ENCODE results near the gene HNRNPL.
A peak's percentile ranks its signal among the peaks of the same experiment; 100 is the strongest.
"Not testable (repeated sequence)": the region's sequence is repeated elsewhere in the genome, so short reads cannot be mapped to it uniquely, and the experiment has no call there.

Gene HNRNPL

GRCh38 chr19:38833092-38833425 lies 16.7 kb downstream of the HNRNPL start:
- TF ChIP-seq CTCF (IDR thresholded peaks at IDR 0.05; ENCODE audit: low read depth, low read length, missing control alignments), result no peak
- H3K4me3 ChIP-seq (ENCODE audit: low read depth, low read length), result no peak overlapping the region
- no peak for DNase-seq (ENCODE audit: low read depth)

- DNase-seq (ENCODE audit: low read depth), result no peak
- H3K4me3 ChIP-seq (ENCODE audit: low read depth, low read length), result peak overlapping the region; percentile 83
- TF ChIP-seq CTCF (IDR thresholded peaks at IDR 0.05; ENCODE audit: low read depth, low read length, missing control alignments), result no peak
These were observed 18.6 kb downstream of the HNRNPL start for GRCh38 chr19:38831142-38831605.

- no peak overlapping the region for H3K4me3 ChIP-seq (ENCODE audit: low read depth, low read length)
These were observed 19.6 kb downstream of the HNRNPL start for GRCh38 chr19:38830039-38830733.

GRCh38 chr19:38829203-38829602 lies 20.6 kb downstream of the HNRNPL start:
- H3K4me3 ChIP-seq (ENCODE audit: low read depth, low read length); DNase-seq (ENCODE audit: low read depth): not testable (repeated sequence)

More at GRCh38 chr19:38830039-38830733, 19.6 kb downstream of the HNRNPL start:
- TF ChIP-seq CTCF (IDR thresholded peaks at IDR 0.05; ENCODE audit: low read depth, low read length, missing control alignments), result no peak
- DNase-seq (ENCODE audit: low read depth), result no peak

- no peak for DNase-seq (ENCODE audit: low read depth)
- no peak overlapping the region for H3K4me3 ChIP-seq (ENCODE audit: low read depth, low read length)
- no peak for TF ChIP-seq CTCF (IDR thresholded peaks at IDR 0.05; ENCODE audit: low read depth, low read length, missing control alignments)
These were observed 22.8 kb downstream of the HNRNPL start for GRCh38 chr19:38826856-38827551.

- H3K4me3 ChIP-seq (ENCODE audit: low read depth, low read length); DNase-seq (ENCODE audit: low read depth): not testable (repeated sequence)
These were observed 23.9 kb downstream of the HNRNPL start for GRCh38 chr19:38825936-38826335.

GRCh38 chr19:38821230-38821825 lies 28.5 kb downstream of the HNRNPL start:
- H3K4me3 ChIP-seq (ENCODE audit: low read depth, low read length); DNase-seq (ENCODE audit: low read depth): not testable (repeated sequence)

GRCh38 chr19:38819231-38819920 lies 30.4 kb downstream of the HNRNPL start:
- no peak overlapping the region for H3K4me3 ChIP-seq (ENCODE audit: low read depth, low read length)
- no peak for DNase-seq (ENCODE audit: low read depth)
- no peak for TF ChIP-seq CTCF (IDR thresholded peaks at IDR 0.05; ENCODE audit: low read depth, low read length, missing control alignments)

Measured in GM12864 (cell line).